ENCODE measurements around the gene TPSB2. TPM values are rescaled to one million over a fixed set of nuclear protein-coding genes. Genes with fewer than 3 reads are reported as not detected.
"Not testable (repeated sequence)": the region's sequence is repeated elsewhere in the genome, so short reads cannot be mapped to it uniquely, and the experiment has no call there.

TPSB2 gene
- total RNA-seq, 1 donor from 2014 or later = 181 TPM

DNA sequence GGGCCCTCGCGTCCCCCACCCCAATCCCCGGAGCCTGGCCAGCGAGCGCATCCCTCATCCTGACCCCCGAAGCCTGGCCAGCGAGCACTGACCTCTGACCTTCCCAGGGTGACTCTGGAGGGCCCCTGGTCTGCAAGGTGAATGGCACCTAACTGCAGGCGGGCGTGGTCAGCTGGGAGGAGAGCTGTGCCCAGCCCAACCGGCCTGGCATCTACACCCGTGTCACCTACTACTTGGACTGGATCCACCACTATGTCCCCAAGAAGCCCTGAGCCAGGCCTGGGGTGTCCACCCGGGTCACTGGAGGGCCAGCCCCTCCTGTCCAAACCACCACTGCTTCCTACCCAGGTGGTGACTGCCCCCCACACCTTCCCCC lies 28.2 kb upstream of the TPSB2 start:
- TF ChIP-seq, protein P1, sequence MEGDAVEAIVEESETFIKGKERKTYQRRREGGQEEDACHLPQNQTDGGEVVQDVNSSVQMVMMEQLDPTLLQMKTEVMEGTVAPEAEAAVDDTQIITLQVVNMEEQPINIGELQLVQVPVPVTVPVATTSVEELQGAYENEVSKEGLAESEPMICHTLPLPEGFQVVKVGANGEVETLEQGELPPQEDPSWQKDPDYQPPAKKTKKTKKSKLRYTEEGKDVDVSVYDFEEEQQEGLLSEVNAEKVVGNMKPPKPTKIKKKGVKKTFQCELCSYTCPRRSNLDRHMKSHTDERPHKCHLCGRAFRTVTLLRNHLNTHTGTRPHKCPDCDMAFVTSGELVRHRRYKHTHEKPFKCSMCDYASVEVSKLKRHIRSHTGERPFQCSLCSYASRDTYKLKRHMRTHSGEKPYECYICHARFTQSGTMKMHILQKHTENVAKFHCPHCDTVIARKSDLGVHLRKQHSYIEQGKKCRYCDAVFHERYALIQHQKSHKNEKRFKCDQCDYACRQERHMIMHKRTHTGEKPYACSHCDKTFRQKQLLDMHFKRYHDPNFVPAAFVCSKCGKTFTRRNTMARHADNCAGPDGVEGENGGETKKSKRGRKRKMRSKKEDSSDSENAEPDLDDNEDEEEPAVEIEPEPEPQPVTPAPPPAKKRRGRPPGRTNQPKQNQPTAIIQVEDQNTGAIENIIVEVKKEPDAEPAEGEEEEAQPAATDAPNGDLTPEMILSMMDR (IDR thresholded peaks at IDR 0.05) = no peak
- Histone ChIP-seq H3K27me3 (peaks cover 47% of the 10 kb centered on the region), H3K4me3 (no peak overlapping the region)

DNA sequence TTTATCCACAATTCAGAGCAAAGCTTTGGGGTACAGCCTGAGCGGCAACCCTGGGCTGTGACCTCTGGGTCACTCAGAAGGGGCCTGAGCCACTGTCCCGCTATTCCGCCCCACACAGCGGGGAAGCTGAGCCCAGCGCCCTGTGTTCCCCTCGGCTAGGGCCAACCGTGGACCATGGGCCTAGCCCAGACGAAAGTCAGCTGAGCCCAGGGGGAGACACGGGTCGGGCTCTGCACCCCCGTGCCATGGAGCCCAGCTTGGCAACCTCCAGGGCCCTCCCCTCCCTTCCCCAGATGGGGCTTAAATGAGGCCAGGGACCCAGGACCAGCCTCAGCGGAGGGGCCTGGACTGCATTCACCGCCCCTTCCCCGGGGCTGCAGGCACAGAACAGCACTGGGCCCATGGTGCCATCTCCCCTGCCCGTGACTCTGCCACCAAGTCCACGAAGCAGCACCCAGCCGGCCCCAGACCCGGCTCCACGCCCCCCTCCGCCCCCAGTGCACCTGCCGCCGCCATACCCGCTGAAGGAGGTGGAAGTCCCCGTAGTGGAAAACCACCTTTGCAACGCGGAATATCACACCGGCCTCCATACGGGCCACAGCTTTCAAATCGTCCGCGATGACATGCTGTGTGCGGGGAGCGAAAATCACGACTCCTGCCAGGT lies 27.7 kb upstream of the TPSB2 start:
- Histone ChIP-seq H3K9me3 (no peaks in the 10 kb centered on the region), H3K27ac (no peak overlapping the region), H3K4me3 (no peak overlapping the region), H3K27me3 (peaks cover 42% of the 10 kb centered on the region), H3K4me1 (no peaks in the 10 kb centered on the region), H3K36me3 (no peaks in the 10 kb centered on the region)
- no peak for DNase-seq
- ATAC-seq = no peak
- TF ChIP-seq, protein P1 (IDR thresholded peaks at IDR 0.05) = no peak
- intact Hi-C loops (cut with DNase I) = no loop called here

More for the DNA sequence above, 28.2 kb upstream of the TPSB2 start:
- Histone ChIP-seq H3K4me1 (no peaks in the 10 kb centered on the region), H3K9me3 (no peaks in the 10 kb centered on the region), H3K36me3 (no peaks in the 10 kb centered on the region), H3K27ac (no peak overlapping the region)
- no peak for ATAC-seq
- intact Hi-C loops (cut with DNase I) = no loop called here
- no peak for DNase-seq

DNA sequence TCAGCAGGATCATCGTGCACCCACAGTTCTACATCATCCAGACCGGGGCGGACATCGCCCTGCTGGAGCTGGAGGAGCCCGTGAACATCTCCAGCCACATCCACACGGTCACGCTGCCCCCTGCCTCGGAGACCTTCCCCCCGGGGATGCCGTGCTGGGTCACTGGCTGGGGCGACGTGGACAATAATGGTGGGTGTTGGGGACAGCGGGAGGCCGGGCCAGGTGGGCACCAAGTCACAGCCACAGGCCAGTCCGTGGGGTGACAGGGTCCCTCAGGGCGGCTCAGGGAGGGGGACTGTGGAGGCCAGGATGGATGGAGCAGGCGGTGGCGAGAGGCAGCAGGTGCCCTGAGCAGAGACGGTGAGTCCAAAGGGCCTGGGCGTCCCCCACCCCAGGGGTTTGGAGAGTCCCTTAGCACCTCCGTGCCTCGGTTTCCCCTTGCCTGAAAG lies 26.9 kb upstream of the TPSB2 start:
- DNase-seq (no peak), ATAC-seq (no peak)
- H3K4me3 ChIP-seq = no peak overlapping the region
- peaks cover 34% of the 10 kb centered on the region for H3K27me3 ChIP-seq
- intact Hi-C loops (cut with DNase I) = no loop called here
- H3K4me1 ChIP-seq = no peaks in the 10 kb centered on the region
- no peaks in the 10 kb centered on the region for H3K36me3 ChIP-seq
- TF ChIP-seq, protein P1 (IDR thresholded peaks at IDR 0.05) = no peak
- H3K9me3 ChIP-seq = no peaks in the 10 kb centered on the region
- H3K27ac ChIP-seq = no peak overlapping the region

DNA sequence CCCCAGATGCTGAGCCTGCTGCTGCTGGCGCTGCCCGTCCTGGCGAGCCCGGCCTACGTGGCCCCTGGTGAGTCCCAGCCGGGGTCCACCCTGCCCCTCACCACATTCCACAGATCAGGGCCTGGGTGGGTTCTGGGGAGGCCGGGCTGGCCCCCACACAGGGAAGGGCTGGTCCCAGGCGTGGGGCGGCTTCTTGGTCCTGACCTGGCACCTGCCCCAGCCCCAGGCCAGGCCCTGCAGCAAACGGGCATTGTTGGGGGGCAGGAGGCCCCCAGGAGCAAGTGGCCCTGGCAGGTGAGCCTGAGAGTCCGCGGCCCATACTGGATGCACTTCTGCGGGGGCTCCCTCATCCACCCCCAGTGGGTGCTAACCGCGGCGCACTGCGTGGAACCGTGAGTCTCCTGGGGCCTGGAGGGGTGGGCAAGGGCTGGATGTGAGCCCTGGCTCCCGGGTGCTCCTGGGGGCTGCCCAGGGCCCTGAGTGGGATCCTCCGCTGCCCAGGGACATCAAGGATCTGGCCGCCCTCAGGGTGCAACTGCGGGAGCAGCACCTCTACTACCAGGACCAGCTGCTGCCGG lies 26.4 kb upstream of the TPSB2 start:
- ATAC-seq; H3K4me3 ChIP-seq; H3K4me1 ChIP-seq; intact Hi-C loops (cut with DNase I); H3K27ac ChIP-seq; H3K36me3 ChIP-seq; H3K9me3 ChIP-seq; DNase-seq: not testable (repeated sequence)
- H3K27me3 ChIP-seq = peaks cover 31% of the 10 kb centered on the region

DNA sequence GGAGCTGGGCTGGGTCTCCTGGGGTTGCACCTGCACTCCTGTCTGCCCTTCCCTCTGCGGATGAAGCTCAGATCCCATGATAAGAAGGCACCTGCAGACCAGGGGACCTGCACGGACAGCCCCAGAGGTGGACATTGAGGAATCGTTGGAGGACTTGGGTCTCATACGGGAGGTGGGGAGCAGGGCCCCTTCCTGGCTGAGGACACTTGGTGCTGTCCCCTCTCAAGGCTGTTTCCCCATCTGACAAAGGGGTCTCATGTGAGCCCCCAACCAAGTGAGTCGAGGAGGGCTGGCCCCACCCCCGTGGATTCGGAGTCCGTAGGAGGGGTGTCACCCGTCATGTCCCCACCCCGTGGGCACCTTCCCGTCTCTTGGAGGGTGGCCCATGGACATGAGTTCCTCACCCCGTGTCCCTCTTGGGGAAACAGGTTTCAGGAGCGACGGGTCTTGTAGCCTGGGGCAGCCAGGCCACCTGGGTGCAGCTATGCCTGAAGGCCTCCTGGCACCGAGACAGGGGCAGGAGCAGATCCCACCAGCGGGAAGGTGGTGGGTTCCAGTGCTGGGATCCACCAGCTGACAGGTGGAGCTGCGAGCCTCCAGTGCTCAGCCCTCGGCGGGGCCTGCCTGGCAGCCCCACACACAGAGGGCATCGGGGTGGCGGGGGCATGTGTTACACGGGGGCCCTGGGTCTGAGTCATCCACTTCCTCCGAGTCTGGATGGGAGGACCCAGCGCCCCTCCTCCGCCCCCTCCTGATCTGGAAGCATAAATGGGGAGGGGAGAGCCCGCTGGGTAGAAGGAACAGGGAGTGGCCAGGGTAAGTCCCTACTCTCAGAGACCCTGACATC lies 25.5 kb upstream of the TPSB2 start, which contains the start of gene TPSD1:
TPSD1 (plus strand) TSS at position 794 of the 847 bp plus-strand sequence. CDS start 212 bp downstream, outside the sequence.
- DNase-seq; intact Hi-C loops (cut with DNase I); H3K9me3 ChIP-seq; H3K4me1 ChIP-seq; H3K4me3 ChIP-seq; H3K27ac ChIP-seq; H3K36me3 ChIP-seq: not testable (repeated sequence)
- peak; percentile 10 for ATAC-seq
- H3K27me3 ChIP-seq = peaks cover 25% of the 10 kb centered on the region

DNA sequence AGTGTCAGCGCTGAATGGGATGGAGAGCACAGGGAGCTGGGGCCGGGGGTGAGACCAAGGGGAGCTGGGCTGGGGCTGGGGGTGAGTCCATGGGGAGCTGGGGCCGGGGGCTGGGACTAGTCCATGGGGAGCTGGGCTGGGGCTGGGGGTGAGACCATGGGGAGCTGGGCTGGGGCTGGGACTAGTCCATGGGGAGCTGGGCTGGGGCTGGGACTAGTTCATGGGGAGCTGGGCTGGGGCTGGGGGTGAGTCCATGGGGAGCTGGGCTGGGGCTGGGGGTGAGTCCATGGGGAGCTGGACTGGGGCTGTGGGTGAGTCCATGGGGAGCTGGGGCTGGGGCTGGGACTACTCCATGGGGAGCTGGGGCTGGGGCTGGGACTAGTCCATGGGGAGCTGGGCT lies 24.8 kb upstream of the TPSB2 start:
- H3K36me3 ChIP-seq; H3K4me3 ChIP-seq; intact Hi-C loops (cut with DNase I); DNase-seq; H3K9me3 ChIP-seq; H3K4me1 ChIP-seq; H3K27ac ChIP-seq; ATAC-seq: not testable (repeated sequence)
- H3K27me3 ChIP-seq = peaks cover 19% of the 10 kb centered on the region

DNA sequence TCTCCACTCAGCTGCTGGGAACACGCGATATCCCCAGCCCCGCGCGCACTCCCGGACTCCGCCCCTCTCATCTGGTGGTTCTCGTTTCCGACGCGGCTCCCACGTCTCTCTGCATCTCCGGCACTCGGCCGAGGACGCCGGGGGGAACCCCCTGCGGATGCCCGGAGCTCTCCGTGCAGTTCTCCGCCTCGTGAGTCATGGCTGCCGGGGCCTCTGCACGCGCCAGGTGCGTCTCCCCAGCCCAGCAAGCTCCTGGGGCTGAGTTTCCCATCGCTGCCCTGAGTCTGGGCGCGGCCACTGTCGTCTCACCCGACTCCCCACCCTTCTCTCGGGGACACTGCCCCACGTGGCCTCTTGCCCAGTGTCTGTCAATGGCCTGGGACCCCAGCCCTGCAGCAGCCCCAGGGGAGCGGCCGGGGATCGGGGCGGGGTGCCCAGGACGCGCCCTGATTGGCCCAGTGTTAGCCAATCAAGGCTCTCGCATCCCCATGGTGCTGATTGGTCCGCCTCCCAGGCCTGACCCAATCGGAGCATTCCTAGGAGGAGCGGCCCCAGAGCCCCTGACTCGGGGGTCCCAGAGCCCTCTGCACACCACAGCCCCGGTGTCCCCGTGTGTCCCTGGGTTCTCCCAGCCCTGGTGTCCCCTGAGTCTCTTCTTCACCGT lies 23.8 kb upstream of the TPSB2 start:
- H3K27ac ChIP-seq; H3K27me3 ChIP-seq; intact Hi-C loops (cut with DNase I); H3K9me3 ChIP-seq; H3K4me3 ChIP-seq; H3K36me3 ChIP-seq; H3K4me1 ChIP-seq; DNase-seq: not testable (repeated sequence)
- peak; percentile 5 for ATAC-seq

DNA sequence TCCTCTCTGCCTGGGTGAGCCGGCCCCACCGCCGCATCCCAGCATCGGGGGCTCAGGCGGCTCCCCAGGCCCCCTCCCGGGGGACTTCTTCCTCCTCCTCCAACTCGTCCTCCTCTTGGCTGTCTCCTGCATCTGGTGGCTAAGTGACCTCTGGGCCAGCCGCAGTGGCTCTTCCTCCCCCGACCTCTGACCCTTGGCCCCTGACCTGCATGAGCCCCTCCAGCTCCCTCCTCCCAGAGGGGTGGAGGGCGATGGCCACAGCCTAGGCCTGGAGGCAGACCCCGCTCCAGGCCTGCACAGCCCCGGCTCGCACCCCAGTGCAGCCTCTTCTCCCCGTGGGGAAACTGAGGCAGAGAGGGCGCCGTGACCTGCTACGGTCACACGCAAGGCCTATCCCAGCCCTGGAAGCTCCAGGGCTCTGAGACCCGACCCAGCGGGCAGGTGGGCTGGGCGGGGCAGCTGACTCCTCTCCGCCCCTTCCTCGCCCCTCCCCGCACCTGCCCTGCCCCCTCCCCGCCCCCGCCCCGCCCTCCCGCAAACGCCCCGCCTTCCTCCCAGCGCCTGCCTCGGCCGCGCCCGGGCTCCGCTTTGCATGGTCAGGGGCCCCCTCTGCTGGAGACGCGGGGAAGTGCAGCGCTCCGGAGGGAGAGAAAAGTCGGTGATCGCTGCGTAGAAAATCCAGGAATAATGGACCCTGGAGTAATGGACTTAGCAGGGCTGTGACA lies 19.2 kb upstream of the TPSB2 start:
- H3K27me3 ChIP-seq; H3K36me3 ChIP-seq; intact Hi-C loops (cut with DNase I); H3K27ac ChIP-seq; H3K4me1 ChIP-seq; H3K4me3 ChIP-seq; DNase-seq; H3K9me3 ChIP-seq: not testable (repeated sequence)
- peak; percentile 91 for ATAC-seq

DNA sequence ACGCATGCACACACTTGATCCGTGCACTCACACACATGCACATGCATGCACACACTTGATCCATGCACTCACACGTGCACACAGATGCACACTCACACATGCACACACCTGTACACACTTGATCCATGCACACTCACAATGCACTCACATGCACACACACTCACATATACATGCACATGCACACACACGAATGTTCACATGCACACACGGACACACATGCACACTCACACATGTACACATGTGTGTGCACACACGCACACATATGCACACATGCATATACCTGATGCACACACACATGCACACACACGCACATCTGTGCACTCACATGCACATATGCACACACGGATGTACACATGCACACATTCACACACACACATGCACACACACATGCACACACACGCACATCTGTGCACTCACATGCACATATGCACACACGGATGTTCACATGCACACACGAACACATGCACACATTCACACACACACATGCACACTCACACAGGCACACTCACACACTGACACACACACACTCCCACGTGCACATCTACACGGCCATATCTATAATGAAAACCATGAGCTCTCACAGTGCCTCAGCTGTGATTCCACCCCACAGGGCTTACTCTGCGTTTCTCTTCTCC lies 18.0 kb upstream of the TPSB2 start:
- H3K4me1 ChIP-seq; H3K4me3 ChIP-seq; intact Hi-C loops (cut with DNase I); H3K27me3 ChIP-seq; H3K36me3 ChIP-seq; H3K9me3 ChIP-seq; H3K27ac ChIP-seq; ATAC-seq; DNase-seq: not testable (repeated sequence)
